GM18520 (cell line): ENCODE results near the gene SIRT1.
"Not testable (repeated sequence)": the region's sequence is repeated elsewhere in the genome, so short reads cannot be mapped to it uniquely, and the experiment has no call there.

Source experiments
- ATAC-seq: cut with Tn5 transposase; IDR thresholded peaks from one replicate; pipeline ENCODE4 v1.9.1; 2021; ENCODE audit not compliant: unreplicated experiment

The SIRT1 gene

GRCh38 chr10:67943917-67944316 lies 59.5 kb downstream of the SIRT1 start:
- ATAC-seq = no peak

- ATAC-seq = no peak
Measured at GRCh38 chr10:67955614-67956013, 71.2 kb downstream of the SIRT1 start.

DNA sequence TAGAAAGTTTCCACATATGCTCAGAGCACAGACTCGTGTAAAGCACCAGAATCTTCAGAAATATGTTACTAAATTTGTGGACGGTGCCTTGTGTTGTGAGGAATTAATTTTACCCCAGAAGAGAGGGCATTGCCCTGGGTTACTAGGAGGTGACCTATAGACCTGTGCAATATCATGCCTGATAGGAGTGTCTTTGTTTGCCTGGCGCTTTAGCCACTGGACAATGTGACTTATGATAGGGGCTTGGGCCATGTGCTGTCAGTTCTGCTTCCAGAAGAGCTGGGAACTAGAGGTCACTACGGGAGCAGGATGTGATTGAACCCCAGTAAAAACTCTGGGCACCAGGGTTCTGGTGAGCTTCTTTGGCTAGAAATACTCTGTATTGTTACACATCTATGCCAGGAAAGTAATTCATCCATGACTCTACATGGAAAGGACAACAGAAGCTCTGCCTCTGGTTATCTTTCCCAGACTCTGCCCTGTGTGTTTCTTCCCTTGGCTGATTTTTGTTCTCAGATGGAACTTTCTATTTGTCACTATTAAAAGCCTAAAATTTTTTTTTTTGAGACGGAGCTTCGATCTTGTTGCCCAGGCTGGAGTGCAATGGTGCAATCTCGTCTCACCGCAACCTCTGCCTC lies 75.5 kb downstream of the SIRT1 start:
- no peak for ATAC-seq

- ATAC-seq = no peak
Measured at GRCh38 chr10:67965456-67965855, 81.0 kb downstream of the SIRT1 start.

GRCh38 chr10:67966035-67966434 lies 81.6 kb downstream of the SIRT1 start:
- ATAC-seq = not testable (repeated sequence)
